OCI-LY7 (cell line): ENCODE data around the gene MVD. TPM values are rescaled to one million over a fixed set of nuclear protein-coding genes. Genes with fewer than 3 reads are reported as not detected.

Experiments used
- BruUV-seq: library from RNA; stranded (reverse); fragments of 400-500 nt; replicated peaks from 2 replicates; lab custom pipeline; 2021; lab: Mats Ljungman, UMichigan
- CTCF ChIA-PET: fragments of 300-600 bp; sonication (Branson Sonifier 250); formaldehyde crosslinking; loops from one replicate; lab custom pipeline; 2022; ENCODE audit warnings: antibody characterized with exemption; ENCODE audit not compliant: unreplicated experiment; lab: Charles Lee
- POLR2A ChIA-PET: fragments of 300-600 bp; sonication (Branson Sonifier 250); formaldehyde crosslinking; loops from one replicate; lab custom pipeline; 2022; ENCODE audit warnings: antibody characterized with exemption; lab: Charles Lee
- DNase-seq: peaks from one replicate; pipeline ENCODE4 v3.0.0-alpha.2; 2015; ENCODE audit warnings: low spot score
- H2AFZ ChIP-seq: fragments of 200-600 bp; sonication (generic), shearing (Covaris generic); 2 replicates; pipeline ENCODE4 v1.6.1; 2014; ENCODE audit warnings: mild to moderate bottlenecking, antibody characterized with exemption, low read length, moderate library complexity
- H3K27ac ChIP-seq: fragments of 200-600 bp; sonication (generic); 2 replicates; pipeline ENCODE4 v1.5.1; 2014; ENCODE audit warnings: mixed run types, low read depth, mild to moderate bottlenecking, moderate library complexity, low read length, inconsistent platforms; ENCODE audit not compliant: poor library complexity, severe bottlenecking
- H3K36me3 ChIP-seq: fragments of 200-600 bp; sonication (generic); 2 replicates; pipeline ENCODE4 v1.6.1; 2014; ENCODE audit warnings: mild to moderate bottlenecking, antibody characterized with exemption, low read length, moderate library complexity, mixed read lengths; ENCODE audit not compliant: insufficient read depth
- H3K4me1 ChIP-seq: fragments of 200-600 bp; sonication (generic); 2 replicates; pipeline ENCODE4 v1.5.1; 2014; ENCODE audit warnings: mild to moderate bottlenecking, low read length; ENCODE audit not compliant: insufficient read depth, poor library complexity, severe bottlenecking
- H3K4me2 ChIP-seq: fragments of 200-600 bp; sonication (generic); 2 replicates; pipeline ENCODE4 v1.6.1; 2014; ENCODE audit warnings: mild to moderate bottlenecking, low read length
- H3K4me3 ChIP-seq: fragments of 200-600 bp; sonication (generic); 2 replicates; pipeline ENCODE4 v1.5.1; 2014; ENCODE audit warnings: mild to moderate bottlenecking, low read depth, low read length; ENCODE audit not compliant: poor library complexity, severe bottlenecking
- H3K79me2 ChIP-seq: fragments of 200-600 bp; sonication (generic); 2 replicates; pipeline ENCODE4 v1.6.1; 2016; ENCODE audit warnings: low read depth, mild to moderate bottlenecking, low read length, moderate library complexity, mixed read lengths; ENCODE audit not compliant: insufficient read depth
- H3K9me2 ChIP-seq: fragments of 200-600 bp; sonication (generic); 2 replicates; pipeline ENCODE4 v1.6.1; 2016; ENCODE audit warnings: mild to moderate bottlenecking, low read length, mixed read lengths; ENCODE audit not compliant: insufficient read depth
- H3K9me3 ChIP-seq: fragments of 200-600 bp; sonication (generic); 2 replicates; pipeline ENCODE4 v1.6.1; 2014; ENCODE audit warnings: mild to moderate bottlenecking, mixed run types, low read length, mixed read lengths
- H4K20me1 ChIP-seq: fragments of 200-600 bp; sonication (generic); 2 replicates; pipeline ENCODE4 v1.6.1; 2014; ENCODE audit warnings: mild to moderate bottlenecking, antibody characterized with exemption, low read length, moderate library complexity, mixed read lengths; ENCODE audit not compliant: insufficient read depth
- EZH2phosphoT487 ChIP-seq: fragments of 200-600 bp; sonication (generic); IDR thresholded peaks from 2 replicates; pipeline ENCODE4 v1.6.1; 2018; ENCODE audit warnings: low read depth, borderline replicate concordance, mild to moderate bottlenecking, mixed run types, antibody characterized with exemption, low read length, moderate library complexity, mixed read lengths
- intact Hi-C: fragments of 100-400 bp; cut with micrococcal nuclease; formaldehyde crosslinking; loops from one replicate; pipeline ENCODE4 v1.10.0; 2022; ENCODE audit not compliant: unreplicated experiment
- total RNA-seq, 2 experiments: library from RNA; depleted of rRNA in 1 of 2; stranded (reverse); fragments of >200 nt in 1 of 2; shearing (Covaris generic) in 1 of 2; gene quantifications; 2 replicates each; pipeline ENCODE4 v1.2.3, GENCODE V29; 2014 to 2022
- TF ChIP-seq, protein P1 (sequence below): fragments of 200-600 bp; sonication (generic); conservative IDR thresholded peaks from 2 replicates; pipeline ENCODE4 v1.5.1; 2014; ENCODE audit warnings: mild to moderate bottlenecking, antibody characterized with exemption, low read length, moderate library complexity, mixed read lengths

The MVD gene
- total RNA-seq, 2 experiments from 2014 or later, result 65.6 to 158 TPM

DNA sequence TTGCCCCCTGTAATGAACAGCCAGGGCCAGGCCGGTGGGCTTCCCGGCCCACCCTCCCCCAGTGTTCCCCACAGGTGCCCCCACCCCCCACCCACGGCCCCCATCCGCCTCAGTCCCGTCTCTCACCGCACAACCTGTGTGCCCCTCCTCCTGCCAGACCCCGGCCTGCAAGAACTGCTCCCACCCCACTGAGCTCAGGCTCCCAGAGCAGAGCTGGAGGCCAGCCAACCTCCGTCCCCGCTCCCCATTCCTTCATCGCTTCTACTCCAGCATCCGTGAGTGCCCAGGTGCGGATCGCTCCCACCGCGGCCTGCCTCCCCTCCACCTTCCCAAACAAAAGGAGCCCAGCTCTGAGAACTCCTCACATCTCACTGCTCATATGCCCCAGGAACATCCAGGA lies 4.2 kb downstream of the MVD start:
- Histone ChIP-seq H3K9me2 (no peaks in the 10 kb centered on the region), H3K4me3 (no peak overlapping the region), H3K4me2 (no peak overlapping the region), H3K4me1 (peaks cover 9% of the 10 kb centered on the region), H3K27ac (no peak overlapping the region), H2AFZ (no peak overlapping the region), H3K36me3 (peaks cover 33% of the 10 kb centered on the region; the same call in 1 of the 2 replicates), H3K9me3 (no peaks in the 10 kb centered on the region), H3K79me2 (peaks cover 33% of the 10 kb centered on the region; the same call in 1 of the 2 replicates), H4K20me1 (no peaks in the 10 kb centered on the region)
- TF ChIP-seq, protein P1, sequence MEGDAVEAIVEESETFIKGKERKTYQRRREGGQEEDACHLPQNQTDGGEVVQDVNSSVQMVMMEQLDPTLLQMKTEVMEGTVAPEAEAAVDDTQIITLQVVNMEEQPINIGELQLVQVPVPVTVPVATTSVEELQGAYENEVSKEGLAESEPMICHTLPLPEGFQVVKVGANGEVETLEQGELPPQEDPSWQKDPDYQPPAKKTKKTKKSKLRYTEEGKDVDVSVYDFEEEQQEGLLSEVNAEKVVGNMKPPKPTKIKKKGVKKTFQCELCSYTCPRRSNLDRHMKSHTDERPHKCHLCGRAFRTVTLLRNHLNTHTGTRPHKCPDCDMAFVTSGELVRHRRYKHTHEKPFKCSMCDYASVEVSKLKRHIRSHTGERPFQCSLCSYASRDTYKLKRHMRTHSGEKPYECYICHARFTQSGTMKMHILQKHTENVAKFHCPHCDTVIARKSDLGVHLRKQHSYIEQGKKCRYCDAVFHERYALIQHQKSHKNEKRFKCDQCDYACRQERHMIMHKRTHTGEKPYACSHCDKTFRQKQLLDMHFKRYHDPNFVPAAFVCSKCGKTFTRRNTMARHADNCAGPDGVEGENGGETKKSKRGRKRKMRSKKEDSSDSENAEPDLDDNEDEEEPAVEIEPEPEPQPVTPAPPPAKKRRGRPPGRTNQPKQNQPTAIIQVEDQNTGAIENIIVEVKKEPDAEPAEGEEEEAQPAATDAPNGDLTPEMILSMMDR, result no peak
- no peak for TF ChIP-seq EZH2phosphoT487
- no peak for DNase-seq
- BruUV-seq, result no TSS peak
- ChIA-PET POLR2A (no interaction called here), CTCF (no interaction called here)
- intact Hi-C loops, result no loop called here

DNA sequence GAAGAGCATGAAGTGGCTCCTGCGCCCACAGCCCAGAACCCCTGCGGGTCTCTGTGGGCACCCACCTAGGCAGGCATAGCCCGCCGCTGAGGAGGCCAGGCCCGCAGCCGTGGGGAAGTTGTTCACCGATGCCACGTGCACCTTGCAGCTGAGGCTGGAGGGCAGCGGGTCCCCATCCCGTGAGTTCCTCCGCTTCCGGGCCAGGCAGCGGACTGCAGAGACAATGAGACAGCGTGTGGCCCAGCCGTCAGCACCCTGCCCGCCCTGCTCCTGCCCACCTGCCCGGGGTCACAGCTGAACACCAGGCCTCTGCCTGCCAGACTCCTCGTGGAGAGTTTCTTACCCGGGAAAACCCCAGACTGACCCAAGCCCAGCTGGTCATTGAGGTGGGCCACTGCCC lies 5.5 kb downstream of the MVD start:
- DNase-seq, result no peak
- ChIA-PET POLR2A (no interaction called here), CTCF (no interaction called here)
- H3K4me1 ChIP-seq, result peaks cover 15% of the 10 kb centered on the region
- peaks cover 27% of the 10 kb centered on the region; the same call in 1 of the 2 replicates for H3K79me2 ChIP-seq
- TF ChIP-seq, protein P1, result no peak
- no peaks in the 10 kb centered on the region for H3K9me2 ChIP-seq
- H3K4me3 ChIP-seq, result no peak overlapping the region
- no TSS peak for BruUV-seq
- peaks cover 38% of the 10 kb centered on the region; the same call in 1 of the 2 replicates for H3K36me3 ChIP-seq
- no peak overlapping the region for H3K4me2 ChIP-seq
- H3K27ac ChIP-seq, result no peak overlapping the region
- H4K20me1 ChIP-seq, result no peaks in the 10 kb centered on the region
- no peak overlapping the region for H2AFZ ChIP-seq
- H3K9me3 ChIP-seq, result no peaks in the 10 kb centered on the region
- intact Hi-C loops, result no loop called here

DNA sequence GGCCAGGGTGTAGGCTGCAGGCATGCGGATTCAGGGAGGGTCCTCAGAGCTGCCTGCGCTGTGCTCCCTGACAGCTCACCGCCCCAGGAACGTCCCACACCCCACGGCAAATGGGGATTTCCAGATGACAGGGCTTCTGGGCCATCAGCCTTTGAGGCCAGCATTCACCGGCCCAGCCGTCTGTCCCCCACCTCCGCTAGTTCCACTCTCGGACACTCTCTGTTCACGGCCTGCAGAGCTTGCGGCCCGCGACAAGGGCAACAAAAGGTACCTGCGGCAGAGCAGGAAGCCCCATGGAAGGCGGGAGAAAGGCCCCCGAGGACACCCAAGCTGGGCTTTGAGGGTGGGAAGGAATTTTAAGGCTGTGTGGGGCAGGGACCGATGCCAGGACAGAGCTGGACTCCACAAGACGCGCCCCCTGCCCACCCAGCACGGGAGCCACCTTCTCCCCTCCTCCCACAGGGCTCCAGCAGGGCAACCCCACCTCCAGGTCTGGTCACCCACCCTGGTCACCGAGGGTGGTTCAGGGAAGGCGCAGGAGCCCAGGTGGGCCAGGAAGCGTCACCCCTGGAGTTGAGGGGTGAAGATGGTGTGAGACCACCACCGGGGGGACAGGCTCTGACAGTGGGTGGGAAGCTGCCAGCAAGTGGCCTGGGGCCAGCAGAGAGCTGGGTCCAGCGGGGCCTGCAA lies 6.5 kb downstream of the MVD start:
- H3K79me2 ChIP-seq, result peaks cover 17% of the 10 kb centered on the region; the same call in 1 of the 2 replicates
- no peak for TF ChIP-seq EZH2phosphoT487
- TF ChIP-seq, protein P1, result no peak
- H3K4me3 ChIP-seq, result no peak overlapping the region
- intact Hi-C loops, result no loop called here
- no peaks in the 10 kb centered on the region for H3K9me2 ChIP-seq
- H3K27ac ChIP-seq, result no peak overlapping the region
- H3K36me3 ChIP-seq, result peaks cover 38% of the 10 kb centered on the region; the same call in 1 of the 2 replicates
- H3K4me2 ChIP-seq, result no peak overlapping the region
- peaks cover 22% of the 10 kb centered on the region for H3K4me1 ChIP-seq
- ChIA-PET POLR2A (no interaction called here), CTCF (no interaction called here)
- H2AFZ ChIP-seq, result no peak overlapping the region
- H4K20me1 ChIP-seq, result no peaks in the 10 kb centered on the region
- no peak for DNase-seq
- BruUV-seq, result no TSS peak
- H3K9me3 ChIP-seq, result no peaks in the 10 kb centered on the region
